MCF 10A (cell line): Measurements from ENCODE around the gene FGF3. TPM values are rescaled to one million over a fixed set of nuclear protein-coding genes. Genes with fewer than 3 reads are reported as not detected.
"Not testable (repeated sequence)": the region's sequence is repeated elsewhere in the genome, so short reads cannot be mapped to it uniquely, and the experiment has no call there.

Source experiments
- BruUV-seq: library from RNA; stranded (reverse); fragments of 400-500 nt; replicated peaks from 2 replicates; lab custom pipeline; 2021; lab: Mats Ljungman, UMichigan
- CTCF ChIA-PET: fragments of 300-600 bp; sonication (Branson Sonifier 250); formaldehyde crosslinking; extraction: SDS; loops from one replicate; lab custom pipeline; 2021; ENCODE audit warnings: antibody characterized with exemption, inconsistent platforms; lab: Yijun Ruan, JAX
- POLR2A ChIA-PET: fragments of 300-600, 350-650 bp; sonication (Branson Sonifier 250); formaldehyde crosslinking; extraction: SDS; loops from one replicate; lab custom pipeline; 2020; ENCODE audit warnings: antibody characterized with exemption, inconsistent platforms; lab: Yijun Ruan, JAX
- DNase-seq: peaks from one replicate; pipeline ENCODE4 v3.0.0-alpha.2; 2018; ENCODE audit not compliant: unreplicated experiment
- H3K27ac Mint-ChIP-seq: one replicate; pipeline ENCODE4 v1.8.0; 2022; ENCODE audit warnings: mild to moderate bottlenecking, low read depth, mixed read lengths; ENCODE audit not compliant: unreplicated experiment
- H3K27me3 Mint-ChIP-seq: one replicate; pipeline ENCODE4 v1.8.0; 2022; ENCODE audit warnings: mixed read lengths; ENCODE audit not compliant: insufficient read depth, unreplicated experiment
- H3K36me3 Mint-ChIP-seq: one replicate; pipeline ENCODE4 v1.8.0; 2022; ENCODE audit warnings: mild to moderate bottlenecking, moderate library complexity, mixed read lengths; ENCODE audit not compliant: insufficient read depth, unreplicated experiment
- H3K4me1 Mint-ChIP-seq: one replicate; pipeline ENCODE4 v1.8.0; 2022; ENCODE audit warnings: mixed read lengths; ENCODE audit not compliant: insufficient read depth, unreplicated experiment
- H3K4me3 Mint-ChIP-seq: one replicate; pipeline ENCODE4 v1.8.0; 2022; ENCODE audit warnings: mild to moderate bottlenecking, moderate library complexity, mixed read lengths; ENCODE audit not compliant: unreplicated experiment
- H3K9me3 Mint-ChIP-seq: one replicate; pipeline ENCODE4 v1.8.0; 2022; ENCODE audit warnings: mixed read lengths; ENCODE audit not compliant: unreplicated experiment
- intact Hi-C: fragments of 100-400 bp; cut with micrococcal nuclease; formaldehyde crosslinking; loops from 2 replicates; pipeline ENCODE4 v1.14.1; 2022
- total RNA-seq: library from RNA; stranded (reverse); gene quantifications from 2 replicates; pipeline ENCODE4 v1.2.3, GENCODE V29; 2022
- TF ChIP-seq, protein P1 (sequence below): fragments of 200-600 bp; IDR thresholded peaks from one replicate; pipeline ENCODE4 v1.8.0; 2022; ENCODE audit warnings: antibody characterized with exemption, mild to moderate bottlenecking; ENCODE audit not compliant: unreplicated experiment

The FGF3 gene
- total RNA-seq, 1 experiment from 2014 or later: not detected

DNA sequence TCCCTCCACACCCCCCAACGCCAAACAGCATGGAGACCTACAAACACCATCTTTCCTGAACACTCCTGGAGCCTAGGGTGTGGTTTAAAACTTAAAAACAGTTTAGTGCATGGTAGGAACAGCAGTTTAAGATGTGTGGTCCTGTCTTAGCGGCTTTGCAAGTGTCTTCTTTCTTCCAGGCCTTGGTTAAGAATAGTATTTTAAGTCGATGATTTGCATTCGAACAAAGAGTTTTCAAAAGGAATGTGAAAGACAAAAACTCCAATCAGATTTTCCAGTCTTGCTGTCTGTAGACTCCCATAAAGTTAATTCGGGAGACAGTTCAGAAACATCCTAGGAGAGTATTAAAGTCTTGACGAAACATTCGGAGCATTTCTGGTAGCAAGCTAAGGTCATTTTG, 47.8 kb downstream of the FGF3 start:
- Mint-ChIP-seq H3K36me3 (no peaks in the 10 kb centered on the region), H3K4me1 (no peaks in the 10 kb centered on the region), H3K27me3 (peaks cover 29% of the 10 kb centered on the region), H3K4me3 (no peak overlapping the region), H3K27ac (no peak overlapping the region), H3K9me3 (no peaks in the 10 kb centered on the region)
- intact Hi-C loops: no loop called here
- ChIA-PET CTCF (interaction anchor here (0.6 to 1.0 kb wide), 2 partner anchors 13 to 86 kb away, joined by 3 read pairs; no protein-coding TSS in a partner anchor), POLR2A (no interaction called here)
- no TSS peak for BruUV-seq
- no peak for DNase-seq
- TF ChIP-seq, protein P1, sequence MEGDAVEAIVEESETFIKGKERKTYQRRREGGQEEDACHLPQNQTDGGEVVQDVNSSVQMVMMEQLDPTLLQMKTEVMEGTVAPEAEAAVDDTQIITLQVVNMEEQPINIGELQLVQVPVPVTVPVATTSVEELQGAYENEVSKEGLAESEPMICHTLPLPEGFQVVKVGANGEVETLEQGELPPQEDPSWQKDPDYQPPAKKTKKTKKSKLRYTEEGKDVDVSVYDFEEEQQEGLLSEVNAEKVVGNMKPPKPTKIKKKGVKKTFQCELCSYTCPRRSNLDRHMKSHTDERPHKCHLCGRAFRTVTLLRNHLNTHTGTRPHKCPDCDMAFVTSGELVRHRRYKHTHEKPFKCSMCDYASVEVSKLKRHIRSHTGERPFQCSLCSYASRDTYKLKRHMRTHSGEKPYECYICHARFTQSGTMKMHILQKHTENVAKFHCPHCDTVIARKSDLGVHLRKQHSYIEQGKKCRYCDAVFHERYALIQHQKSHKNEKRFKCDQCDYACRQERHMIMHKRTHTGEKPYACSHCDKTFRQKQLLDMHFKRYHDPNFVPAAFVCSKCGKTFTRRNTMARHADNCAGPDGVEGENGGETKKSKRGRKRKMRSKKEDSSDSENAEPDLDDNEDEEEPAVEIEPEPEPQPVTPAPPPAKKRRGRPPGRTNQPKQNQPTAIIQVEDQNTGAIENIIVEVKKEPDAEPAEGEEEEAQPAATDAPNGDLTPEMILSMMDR: no peak

DNA sequence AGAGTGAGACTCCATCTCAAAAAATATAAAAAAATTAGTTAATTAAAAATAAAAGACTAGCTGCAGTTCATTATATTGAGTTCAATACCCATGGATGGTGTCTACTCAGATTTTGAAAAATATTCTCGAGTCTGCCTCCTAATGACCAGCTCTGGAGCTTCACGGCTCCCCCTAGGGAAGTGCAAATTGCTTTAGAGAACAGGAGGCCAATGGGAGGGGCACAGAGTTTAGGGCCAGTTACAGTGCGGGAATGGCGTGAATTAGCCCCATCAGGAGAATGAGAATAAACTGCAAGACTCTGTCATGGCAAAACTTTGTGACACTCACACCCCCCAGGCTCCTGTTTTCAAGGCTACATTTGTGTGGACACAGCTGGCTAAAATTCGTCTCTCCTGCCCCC, 48.7 kb downstream of the FGF3 start:
- H3K27ac Mint-ChIP-seq: no peak overlapping the region
- BruUV-seq: no TSS peak
- CTCF ChIA-PET: interaction anchor here (0.6 to 1.3 kb wide), 2 partner anchors 21 to 87 kb away, joined by 3 to 4 read pairs; no protein-coding TSS in a partner anchor
- TF ChIP-seq, protein P1: no peak
- no peaks in the 10 kb centered on the region for H3K36me3 Mint-ChIP-seq
- no peak overlapping the region for H3K4me3 Mint-ChIP-seq
- POLR2A ChIA-PET: no interaction called here
- H3K4me1 Mint-ChIP-seq: no peaks in the 10 kb centered on the region
- no peak for DNase-seq
- H3K9me3 Mint-ChIP-seq: no peaks in the 10 kb centered on the region
- H3K27me3 Mint-ChIP-seq: peaks cover 28% of the 10 kb centered on the region
- intact Hi-C loops: no loop called here

DNA sequence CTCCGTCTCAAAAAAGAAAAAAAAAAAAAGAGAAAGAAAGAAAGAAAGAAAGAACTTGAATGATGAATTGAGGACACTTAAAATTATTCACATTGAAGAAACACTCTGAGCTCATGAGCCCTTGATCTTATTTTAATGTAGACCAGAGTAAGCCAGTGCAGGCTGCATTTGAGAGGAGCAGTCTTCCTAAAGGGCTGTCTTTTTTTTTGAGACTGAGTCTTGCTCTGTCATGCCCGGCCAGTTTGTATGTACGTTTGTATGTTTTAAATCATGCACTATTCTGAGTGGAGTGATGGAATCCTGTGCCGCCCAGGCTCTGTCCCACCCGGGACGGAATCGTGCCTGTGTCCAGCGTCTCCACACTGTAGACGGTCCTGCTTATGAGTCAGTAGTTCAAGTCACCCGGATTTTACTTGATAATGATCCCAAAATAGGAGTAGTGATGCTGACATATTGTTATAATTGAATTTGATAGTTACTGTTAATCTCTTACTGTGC, 53.7 kb downstream of the FGF3 start:
- no peaks in the 10 kb centered on the region for H3K36me3 Mint-ChIP-seq
- H3K27me3 Mint-ChIP-seq: peaks cover 46% of the 10 kb centered on the region
- no TSS peak for BruUV-seq
- no peak overlapping the region for H3K4me3 Mint-ChIP-seq
- H3K4me1 Mint-ChIP-seq: no peaks in the 10 kb centered on the region
- ChIA-PET CTCF (no interaction called here), POLR2A (no interaction called here)
- TF ChIP-seq, protein P1: no peak
- H3K9me3 Mint-ChIP-seq: no peaks in the 10 kb centered on the region
- intact Hi-C loops: no loop called here
- no peak for DNase-seq
- H3K27ac Mint-ChIP-seq: no peak overlapping the region

DNA sequence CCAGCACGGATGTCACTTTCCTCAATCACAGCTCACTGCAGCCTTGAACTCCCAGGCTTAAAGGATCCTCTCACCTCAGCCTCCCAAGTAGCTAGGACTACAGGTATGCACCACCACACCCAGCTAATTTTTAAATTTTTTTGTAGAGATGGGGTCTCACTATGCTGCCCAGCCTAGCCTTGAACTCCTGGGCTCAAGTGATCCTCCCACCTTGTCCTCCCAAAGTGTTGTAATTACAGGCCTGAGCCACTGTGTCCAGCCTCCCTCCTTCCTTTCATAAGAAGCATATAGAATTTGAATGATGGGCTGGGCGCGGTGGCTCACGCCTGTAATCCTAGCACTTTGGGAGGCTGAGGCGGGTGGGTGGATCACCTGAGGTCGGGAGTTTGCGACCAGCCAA, 54.3 kb downstream of the FGF3 start:
- H3K9me3 Mint-ChIP-seq, H3K4me1 Mint-ChIP-seq, DNase-seq, POLR2A ChIA-PET, H3K27ac Mint-ChIP-seq, intact Hi-C loops, H3K4me3 Mint-ChIP-seq, H3K36me3 Mint-ChIP-seq, BruUV-seq, CTCF ChIA-PET: not testable (repeated sequence)
- peaks cover 46% of the 10 kb centered on the region for H3K27me3 Mint-ChIP-seq

DNA sequence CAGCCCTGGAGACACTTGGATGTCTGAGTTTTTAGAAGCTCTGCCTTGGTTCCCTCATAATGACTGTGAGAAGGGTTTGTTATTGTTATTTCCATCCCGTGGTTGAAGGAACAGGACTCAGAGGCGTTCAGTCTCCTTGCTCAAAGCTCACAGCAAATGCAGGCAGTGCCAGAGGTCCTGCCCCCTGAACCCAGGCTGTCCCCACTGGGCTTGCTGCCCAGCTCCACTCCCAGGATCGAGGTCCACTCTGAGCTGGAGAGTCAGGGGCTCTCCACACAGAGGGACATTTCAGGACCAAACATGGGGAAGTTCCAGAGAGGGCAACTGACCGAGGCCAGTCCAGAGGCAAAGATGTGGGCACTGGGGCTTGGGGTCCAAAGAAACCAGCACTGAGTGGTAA, 58.9 kb downstream of the FGF3 start:
- no peaks in the 10 kb centered on the region for H3K9me3 Mint-ChIP-seq
- no peaks in the 10 kb centered on the region for H3K36me3 Mint-ChIP-seq
- peaks cover 35% of the 10 kb centered on the region for H3K27me3 Mint-ChIP-seq
- POLR2A ChIA-PET: no interaction called here
- H3K4me1 Mint-ChIP-seq: no peaks in the 10 kb centered on the region
- intact Hi-C loops: no loop called here
- H3K4me3 Mint-ChIP-seq: no peak overlapping the region
- TF ChIP-seq, protein P1: no peak
- H3K27ac Mint-ChIP-seq: no peak overlapping the region
- no peak for DNase-seq
- CTCF ChIA-PET: no interaction called here
- BruUV-seq: no TSS peak
